Activated naive CD8-positive, alpha-beta T cell (primary cell): ENCODE data around the gene MYRFL.

Source experiments
- H3K27ac Mint-ChIP-seq: one replicate; pipeline ENCODE4 v1.8.0; 2021; ENCODE audit warnings: mixed read lengths
- H3K27me3 Mint-ChIP-seq: one replicate; pipeline ENCODE4 v1.8.0; 2021; ENCODE audit warnings: mixed read lengths
- H3K36me3 Mint-ChIP-seq: one replicate; pipeline ENCODE4 v1.8.0; 2021; ENCODE audit warnings: mixed read lengths
- H3K4me1 Mint-ChIP-seq: one replicate; pipeline ENCODE4 v1.8.0; 2021; ENCODE audit warnings: low read depth, mixed read lengths
- H3K4me3 Mint-ChIP-seq: one replicate; pipeline ENCODE4 v1.8.0; 2021; ENCODE audit warnings: mild to moderate bottlenecking, mixed read lengths
- H3K9me3 Mint-ChIP-seq: one replicate; pipeline ENCODE4 v1.8.0; 2021; ENCODE audit warnings: low read depth, mixed read lengths

The MYRFL gene

DNA sequence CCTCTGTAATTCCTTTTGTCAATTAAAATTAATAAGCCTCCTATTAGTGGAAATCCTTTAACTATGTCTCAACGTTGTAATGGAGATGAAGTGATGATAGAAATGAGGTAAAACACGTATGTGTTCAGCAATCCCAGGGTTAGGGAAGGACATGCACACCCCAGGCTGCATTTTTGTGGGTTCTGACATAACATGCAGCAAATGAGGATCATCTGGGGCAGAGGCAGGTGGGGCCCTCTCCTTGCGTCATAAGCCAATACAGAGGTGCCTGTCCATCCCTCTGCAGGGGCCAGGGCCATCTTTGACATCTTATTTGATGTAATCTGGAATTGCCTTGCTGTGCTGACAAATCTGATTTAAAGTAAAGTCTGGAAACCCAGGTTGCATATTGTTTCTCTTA is 73.2 kb downstream of the MYRFL start:
- no peak overlapping the region for H3K27ac Mint-ChIP-seq
- H3K9me3 Mint-ChIP-seq = no peaks in the 10 kb centered on the region
- H3K27me3 Mint-ChIP-seq = peaks cover 5% of the 10 kb centered on the region
- no peak overlapping the region for H3K4me3 Mint-ChIP-seq
- H3K4me1 Mint-ChIP-seq = no peaks in the 10 kb centered on the region
- no peaks in the 10 kb centered on the region for H3K36me3 Mint-ChIP-seq

DNA sequence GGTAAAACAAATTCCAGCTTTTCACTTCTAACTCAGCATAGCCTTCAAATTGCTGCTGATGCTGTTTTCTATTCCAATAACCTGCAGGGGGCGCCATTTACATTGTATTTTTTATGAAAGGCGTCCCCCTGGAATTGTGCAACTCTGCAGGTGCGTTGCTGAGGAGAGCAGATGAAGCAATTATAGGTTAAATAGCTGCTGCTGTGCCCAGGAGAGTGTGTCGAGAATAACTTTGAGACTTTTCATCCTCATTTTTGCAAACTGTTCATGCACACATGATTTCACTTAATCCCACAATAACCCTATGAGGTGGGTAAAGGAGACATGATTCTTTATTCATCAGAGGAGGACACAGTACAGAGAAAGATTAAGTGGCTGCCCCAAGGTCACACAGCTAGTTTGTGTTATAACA is 75.7 kb downstream of the MYRFL start:
- no peaks in the 10 kb centered on the region for H3K27me3 Mint-ChIP-seq
- H3K9me3 Mint-ChIP-seq = no peaks in the 10 kb centered on the region
- H3K4me3 Mint-ChIP-seq = no peak overlapping the region
- peaks cover under 1% of the 10 kb centered on the region for H3K4me1 Mint-ChIP-seq
- no peak overlapping the region for H3K27ac Mint-ChIP-seq
- H3K36me3 Mint-ChIP-seq = no peaks in the 10 kb centered on the region

DNA sequence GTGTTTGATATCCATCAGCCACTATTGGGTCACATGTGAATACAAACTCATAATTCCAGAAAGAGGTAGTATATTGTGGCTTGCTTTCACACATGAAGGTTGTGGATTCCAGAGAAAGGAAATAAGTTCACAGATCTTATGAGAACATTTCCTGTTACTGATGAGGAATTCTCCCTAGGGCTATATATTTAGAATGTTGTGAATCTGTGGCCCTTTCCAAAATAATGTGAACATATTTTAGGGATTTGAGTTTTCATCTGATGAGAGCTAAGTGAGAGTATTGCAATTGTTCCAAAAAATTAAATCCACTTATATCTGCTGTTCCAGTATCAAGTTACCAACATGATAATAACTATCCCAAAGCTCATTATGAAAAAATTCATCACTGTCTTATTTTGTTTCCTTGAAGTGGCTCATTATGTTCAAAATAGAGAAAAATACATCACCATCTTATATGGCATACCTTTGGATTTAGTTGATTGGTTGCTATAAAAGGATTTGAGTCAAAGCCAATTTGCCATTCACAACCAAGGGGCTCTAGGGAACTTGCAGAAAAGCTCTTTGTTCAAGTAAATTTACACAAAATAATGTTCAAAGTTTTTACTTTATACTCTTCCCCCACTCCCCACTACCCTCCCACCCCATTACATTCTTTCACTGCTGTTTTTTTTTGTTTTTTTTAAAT is 76.3 kb downstream of the MYRFL start:
- Mint-ChIP-seq H3K4me3 (no peak overlapping the region), H3K27ac (no peak overlapping the region), H3K36me3 (no peaks in the 10 kb centered on the region), H3K27me3 (no peaks in the 10 kb centered on the region), H3K4me1 (peaks cover 7% of the 10 kb centered on the region), H3K9me3 (no peaks in the 10 kb centered on the region)

DNA sequence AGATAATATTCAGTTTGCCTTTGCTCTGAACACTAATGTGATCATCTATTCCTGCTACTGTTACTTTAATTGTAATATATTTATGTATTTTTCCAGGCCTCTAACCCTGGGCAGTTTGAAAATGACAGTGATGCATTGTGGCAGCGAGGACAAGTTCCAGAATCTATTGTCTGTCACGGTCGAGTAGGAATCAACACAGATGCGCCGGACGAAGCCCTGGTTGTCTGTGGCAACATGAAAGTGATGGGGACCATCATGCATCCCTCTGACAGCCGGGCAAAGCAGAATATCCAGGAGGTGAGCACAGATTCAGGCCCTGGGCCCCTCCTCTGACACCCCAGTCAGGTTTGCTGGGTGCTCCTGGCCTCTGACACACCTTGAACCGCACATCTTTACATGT is 78.5 kb downstream of the MYRFL start:
- H3K4me1 Mint-ChIP-seq = peaks cover 11% of the 10 kb centered on the region
- H3K36me3 Mint-ChIP-seq = no peaks in the 10 kb centered on the region
- no peaks in the 10 kb centered on the region for H3K27me3 Mint-ChIP-seq
- H3K4me3 Mint-ChIP-seq = no peak overlapping the region
- H3K9me3 Mint-ChIP-seq = no peaks in the 10 kb centered on the region
- H3K27ac Mint-ChIP-seq = no peak overlapping the region

DNA sequence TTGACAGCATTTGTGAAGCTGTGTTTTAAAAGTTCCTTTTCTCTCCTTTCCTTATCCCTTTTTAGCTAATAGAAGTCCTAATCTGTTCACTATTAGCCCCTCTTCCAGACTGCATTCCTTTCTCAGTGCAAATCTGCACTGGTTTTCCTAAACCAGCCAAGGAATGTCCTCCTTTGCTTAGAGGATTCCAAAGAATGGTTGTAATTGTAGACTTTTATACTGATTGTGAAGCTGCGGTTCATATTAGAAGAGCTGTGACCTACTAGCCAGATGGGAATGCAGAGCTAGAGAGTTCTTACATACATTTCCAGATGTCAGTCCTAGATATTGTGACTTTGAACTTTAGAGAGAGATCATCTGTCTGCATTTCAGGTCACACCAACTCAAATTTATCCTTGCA is 79.8 kb downstream of the MYRFL start:
- peaks cover 11% of the 10 kb centered on the region for H3K4me1 Mint-ChIP-seq
- no peak overlapping the region for H3K27ac Mint-ChIP-seq
- no peaks in the 10 kb centered on the region for H3K36me3 Mint-ChIP-seq
- H3K9me3 Mint-ChIP-seq = no peaks in the 10 kb centered on the region
- H3K27me3 Mint-ChIP-seq = no peaks in the 10 kb centered on the region
- H3K4me3 Mint-ChIP-seq = no peak overlapping the region

DNA sequence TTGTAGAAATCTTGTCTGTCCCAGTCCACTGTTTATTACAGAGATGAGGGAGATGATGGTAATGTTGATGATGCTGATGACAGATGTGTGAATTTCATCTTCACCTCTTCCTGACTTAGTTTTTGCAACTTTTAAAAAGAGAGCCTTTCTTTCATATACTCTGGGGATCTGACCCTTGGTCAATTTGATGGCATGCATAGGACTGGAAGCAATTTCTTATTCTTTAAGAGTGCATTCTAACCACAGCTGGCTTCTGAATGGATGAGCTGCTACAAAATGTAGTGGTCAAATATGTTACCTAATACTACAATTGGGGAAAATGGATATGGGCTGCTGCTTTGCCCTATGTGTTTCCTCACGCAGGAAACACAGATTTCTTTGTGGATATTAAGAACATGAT is 80.8 kb downstream of the MYRFL start:
- Mint-ChIP-seq H3K27me3 (no peaks in the 10 kb centered on the region), H3K4me1 (peaks cover 11% of the 10 kb centered on the region), H3K27ac (no peak overlapping the region), H3K4me3 (no peak overlapping the region), H3K9me3 (no peaks in the 10 kb centered on the region), H3K36me3 (no peaks in the 10 kb centered on the region)

DNA sequence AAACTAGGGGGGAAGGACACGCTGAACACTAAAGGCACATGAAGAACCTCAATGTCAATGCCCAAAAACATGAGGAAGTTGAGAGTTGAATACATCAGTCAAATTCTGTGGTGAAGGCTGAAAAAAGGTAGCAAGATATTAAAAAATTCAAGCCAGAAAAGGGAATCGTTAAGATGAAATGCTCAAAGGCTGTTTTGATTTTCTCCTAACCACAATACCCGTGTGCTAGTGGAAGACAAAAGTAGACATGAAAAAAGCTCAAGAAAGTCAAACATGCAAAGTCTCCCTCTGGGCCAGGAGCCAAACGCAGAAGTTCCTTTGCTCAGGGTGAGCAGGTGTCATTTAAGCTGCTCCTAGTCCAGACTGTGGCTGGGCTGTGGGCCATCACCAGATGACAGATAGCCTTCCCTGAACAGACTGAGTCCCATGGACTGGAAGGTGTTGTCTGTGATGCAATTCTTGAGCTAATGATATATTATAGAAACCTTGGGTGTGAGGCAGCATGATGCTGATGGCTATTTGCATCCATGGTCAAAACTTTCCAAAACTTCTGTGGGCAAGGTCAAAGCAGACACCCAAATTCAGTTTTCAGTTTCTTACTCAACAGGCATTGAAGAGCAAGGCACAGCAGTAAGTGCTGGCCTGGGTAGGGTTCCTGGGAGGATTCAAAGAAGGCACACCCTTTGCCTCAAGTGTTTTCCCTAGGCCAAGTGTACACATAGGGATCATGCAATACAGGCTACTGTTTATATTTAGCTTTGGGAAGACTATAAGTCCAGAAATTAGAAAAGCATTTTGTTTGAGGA is 81.6 kb downstream of the MYRFL start:
- Mint-ChIP-seq H3K9me3 (no peaks in the 10 kb centered on the region), H3K4me3 (no peak overlapping the region), H3K36me3 (no peaks in the 10 kb centered on the region), H3K27ac (no peak overlapping the region), H3K27me3 (no peaks in the 10 kb centered on the region), H3K4me1 (peaks cover 11% of the 10 kb centered on the region)

DNA sequence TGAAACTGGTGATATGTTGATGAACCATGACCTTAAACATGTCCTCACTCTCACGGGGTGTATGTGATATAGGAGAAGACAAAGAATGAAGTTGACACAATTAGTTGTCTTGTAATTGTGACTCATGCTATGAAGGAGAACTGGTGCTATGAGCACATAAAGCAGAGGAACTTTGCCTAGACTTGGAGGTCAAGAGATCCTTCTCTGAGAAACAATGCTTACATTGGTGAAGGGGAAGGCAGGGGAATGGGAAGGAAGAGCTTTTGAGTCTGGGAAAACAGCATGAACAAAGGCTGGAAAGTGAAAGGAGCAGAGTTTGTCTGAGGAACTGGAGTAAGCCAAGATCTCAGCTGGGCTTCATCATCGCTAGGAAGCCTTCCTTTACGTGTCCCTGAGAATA is 83.2 kb downstream of the MYRFL start:
- Mint-ChIP-seq H3K36me3 (no peaks in the 10 kb centered on the region), H3K4me1 (peaks cover 11% of the 10 kb centered on the region), H3K27me3 (no peaks in the 10 kb centered on the region), H3K9me3 (no peaks in the 10 kb centered on the region), H3K27ac (no peak overlapping the region), H3K4me3 (no peak overlapping the region)

DNA sequence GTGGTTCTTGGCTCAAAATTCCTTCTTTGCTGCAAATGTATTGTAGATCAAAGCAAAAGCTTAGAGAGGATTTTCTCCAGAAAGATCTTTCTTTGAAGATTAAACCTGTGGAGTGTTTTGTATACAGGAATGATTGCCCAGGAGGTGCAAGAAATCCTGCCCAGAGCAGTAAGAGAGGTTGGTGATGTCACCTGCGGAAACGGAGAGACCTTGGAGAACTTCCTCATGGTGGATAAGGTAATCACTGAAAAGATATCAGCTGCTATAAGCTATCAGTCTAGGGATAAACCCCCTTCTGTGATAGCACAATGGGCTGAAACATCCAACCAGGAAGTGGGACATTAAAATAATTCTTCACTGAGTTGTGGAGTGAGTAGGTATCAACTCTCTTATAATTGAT is 85.7 kb downstream of the MYRFL start:
- Mint-ChIP-seq H3K36me3 (no peaks in the 10 kb centered on the region), H3K9me3 (no peaks in the 10 kb centered on the region), H3K4me3 (no peak overlapping the region), H3K4me1 (peaks cover 10% of the 10 kb centered on the region), H3K27me3 (no peaks in the 10 kb centered on the region), H3K27ac (no peak overlapping the region)

DNA sequence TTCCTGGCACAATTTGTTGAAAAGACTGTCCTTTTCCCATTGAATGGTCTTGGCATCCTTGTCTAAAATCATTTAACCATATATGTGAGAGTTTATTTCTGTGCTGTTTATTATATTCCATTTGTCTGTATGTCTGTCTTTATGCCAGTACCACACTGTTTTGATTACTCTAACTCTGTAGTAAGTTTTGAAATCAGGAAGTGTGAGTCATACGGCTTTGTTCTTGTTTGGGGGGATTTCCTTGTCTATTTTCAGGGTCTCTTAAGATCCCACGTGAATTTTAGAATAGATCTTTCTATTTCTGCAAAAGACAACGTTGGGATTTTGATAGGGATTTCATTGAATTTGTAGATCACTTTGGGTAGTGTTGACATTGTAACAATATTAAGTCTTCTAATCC is 88.5 kb downstream of the MYRFL start:
- no peaks in the 10 kb centered on the region for H3K9me3 Mint-ChIP-seq
- H3K4me1 Mint-ChIP-seq = no peaks in the 10 kb centered on the region
- H3K27me3 Mint-ChIP-seq = no peaks in the 10 kb centered on the region
- H3K36me3 Mint-ChIP-seq = no peaks in the 10 kb centered on the region
- H3K27ac Mint-ChIP-seq = no peak overlapping the region
- no peak overlapping the region for H3K4me3 Mint-ChIP-seq

DNA sequence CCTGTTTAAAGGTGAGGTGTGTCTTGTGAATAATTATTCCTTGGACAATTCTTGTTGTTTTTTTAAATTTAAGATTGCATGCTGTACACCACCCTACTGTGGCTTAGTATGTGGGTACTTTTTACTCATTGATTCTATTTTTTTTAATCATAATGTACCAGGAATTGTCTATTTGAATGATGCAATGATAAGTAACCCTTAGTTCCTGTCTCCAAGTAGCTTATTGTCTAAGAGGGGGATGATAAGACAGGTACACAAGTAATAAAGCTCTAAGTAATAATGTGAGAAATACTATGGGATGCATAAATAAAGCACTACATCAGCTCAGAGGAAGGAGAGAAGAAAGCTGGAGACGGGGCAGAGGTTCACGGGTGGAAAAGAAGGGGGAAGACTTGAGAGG is 90.9 kb downstream of the MYRFL start:
- no peaks in the 10 kb centered on the region for H3K4me1 Mint-ChIP-seq
- H3K27ac Mint-ChIP-seq = no peak overlapping the region
- H3K36me3 Mint-ChIP-seq = no peaks in the 10 kb centered on the region
- no peaks in the 10 kb centered on the region for H3K9me3 Mint-ChIP-seq
- no peaks in the 10 kb centered on the region for H3K27me3 Mint-ChIP-seq
- H3K4me3 Mint-ChIP-seq = no peak overlapping the region

DNA sequence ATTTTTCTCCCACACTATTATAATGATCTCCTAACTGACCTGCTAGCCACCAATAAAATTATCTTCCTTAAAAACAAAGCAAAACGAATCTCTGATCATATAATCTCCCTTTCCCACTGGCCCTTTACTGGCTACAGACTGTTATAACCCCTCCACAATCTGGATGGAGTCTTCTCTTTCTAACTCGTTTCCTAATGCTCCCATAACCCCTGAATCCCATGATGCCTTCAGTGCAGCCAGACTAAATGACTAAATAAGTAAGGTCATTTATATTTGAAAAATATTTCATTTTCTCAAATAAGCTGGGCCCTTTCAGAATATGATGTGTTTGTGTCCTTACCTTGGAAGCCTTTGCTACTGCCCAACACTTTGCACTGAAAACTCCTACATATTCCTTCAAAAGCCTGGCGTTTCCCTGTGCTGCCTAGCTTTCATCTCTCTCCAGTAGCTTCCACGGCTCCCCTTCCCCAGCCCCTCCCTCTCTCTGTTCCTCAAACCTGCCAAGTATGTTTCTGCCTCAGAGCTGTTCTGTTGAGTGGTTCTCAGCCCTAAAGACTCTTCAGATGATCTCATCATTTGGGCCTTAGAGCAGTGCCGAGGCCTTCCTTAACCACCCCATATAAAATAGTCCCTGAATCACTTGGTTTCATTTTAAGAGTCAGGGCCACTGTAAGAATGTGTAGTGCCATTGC is 91.7 kb downstream of the MYRFL start:
- no peak overlapping the region for H3K4me3 Mint-ChIP-seq
- no peaks in the 10 kb centered on the region for H3K9me3 Mint-ChIP-seq
- no peaks in the 10 kb centered on the region for H3K4me1 Mint-ChIP-seq
- no peak overlapping the region for H3K27ac Mint-ChIP-seq
- no peaks in the 10 kb centered on the region for H3K27me3 Mint-ChIP-seq
- H3K36me3 Mint-ChIP-seq = no peaks in the 10 kb centered on the region

DNA sequence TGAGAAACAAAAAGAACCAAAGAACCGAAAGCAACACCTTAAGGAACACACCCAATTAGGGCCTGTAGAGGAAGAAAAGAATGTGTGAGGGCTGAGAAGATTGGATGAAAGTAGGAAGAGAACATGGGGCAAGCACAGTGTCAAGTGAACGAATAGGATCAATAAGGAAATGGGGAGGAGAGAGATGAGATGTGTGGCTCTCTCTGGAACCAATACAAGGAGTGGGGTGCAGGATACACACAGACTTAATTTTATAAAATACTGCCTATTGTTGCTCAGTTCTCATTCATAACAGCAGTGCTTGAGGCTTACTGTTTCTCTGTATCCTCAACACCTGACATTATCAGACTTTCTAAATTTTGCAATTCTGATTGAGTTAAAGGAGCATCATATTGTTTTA is 93.3 kb downstream of the MYRFL start:
- Mint-ChIP-seq H3K36me3 (no peaks in the 10 kb centered on the region), H3K27ac (no peak overlapping the region), H3K9me3 (no peaks in the 10 kb centered on the region), H3K27me3 (no peaks in the 10 kb centered on the region), H3K4me1 (no peaks in the 10 kb centered on the region), H3K4me3 (no peak overlapping the region)

DNA sequence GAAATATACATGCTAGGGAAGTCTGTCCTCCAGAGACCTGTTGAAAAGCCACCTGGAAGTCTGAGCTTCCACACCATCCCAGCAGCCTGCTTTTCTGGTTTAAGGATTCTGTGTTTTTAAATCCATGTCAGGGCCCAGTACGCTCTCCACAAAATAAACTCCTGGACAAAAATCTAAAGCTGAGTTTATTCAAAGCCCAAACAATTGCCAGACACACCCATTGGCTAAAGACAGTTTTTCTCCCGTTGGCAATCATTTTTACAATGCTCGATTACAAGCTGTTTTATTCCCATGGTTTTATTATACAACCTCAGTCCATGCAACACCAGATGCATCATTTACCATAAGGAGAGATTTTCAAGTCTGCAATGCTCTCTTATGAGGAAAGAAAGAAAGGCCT is 94.5 kb downstream of the MYRFL start:
- no peak overlapping the region for H3K27ac Mint-ChIP-seq
- no peaks in the 10 kb centered on the region for H3K4me1 Mint-ChIP-seq
- H3K36me3 Mint-ChIP-seq = no peaks in the 10 kb centered on the region
- no peaks in the 10 kb centered on the region for H3K27me3 Mint-ChIP-seq
- H3K9me3 Mint-ChIP-seq = no peaks in the 10 kb centered on the region
- H3K4me3 Mint-ChIP-seq = no peak overlapping the region

DNA sequence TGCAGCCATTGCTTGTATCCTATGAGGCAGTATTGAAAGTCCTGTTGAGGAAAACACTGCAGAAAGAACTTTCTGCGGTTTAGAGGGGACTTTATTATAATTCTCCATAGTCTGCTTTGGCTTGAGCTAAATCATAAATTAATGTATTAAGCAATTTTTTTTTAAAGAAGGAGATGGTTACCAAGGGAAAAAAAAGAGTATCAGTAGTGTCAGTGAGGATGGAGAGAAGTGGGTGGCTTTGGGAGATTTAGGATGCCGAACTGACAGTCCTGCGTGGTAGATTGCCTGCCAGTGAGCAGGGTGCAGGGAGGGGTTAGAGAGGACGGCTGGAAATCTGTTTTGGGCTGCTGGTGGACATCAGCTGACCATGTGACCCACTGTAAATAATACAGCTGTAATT is 96.8 kb downstream of the MYRFL start:
- Mint-ChIP-seq H3K4me3 (no peak overlapping the region), H3K9me3 (no peaks in the 10 kb centered on the region), H3K4me1 (no peaks in the 10 kb centered on the region), H3K27me3 (peaks cover 3% of the 10 kb centered on the region), H3K36me3 (no peaks in the 10 kb centered on the region), H3K27ac (no peak overlapping the region)
